ENCODE measurements around the gene CDC73.

DNA sequence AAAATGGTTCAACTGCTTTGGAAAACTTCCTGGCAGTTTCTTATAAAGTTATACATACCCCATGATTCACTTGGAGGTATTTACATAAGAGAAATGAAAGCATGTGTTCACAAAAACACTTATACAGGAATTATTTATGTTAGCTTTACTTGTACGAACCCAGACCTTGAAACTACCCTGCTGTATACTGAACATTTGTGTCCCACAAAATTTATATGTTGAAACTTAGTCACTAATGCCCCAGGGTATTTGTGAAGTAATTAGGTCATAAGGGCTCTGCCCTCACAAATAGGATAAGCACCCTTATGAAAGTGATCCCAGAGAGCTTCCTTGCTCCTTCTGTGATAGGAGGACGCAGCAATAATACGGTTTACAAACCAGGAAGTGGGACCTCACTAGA, 107.3 kb downstream of the CDC73 start:
- TF ChIP-seq, protein P1, sequence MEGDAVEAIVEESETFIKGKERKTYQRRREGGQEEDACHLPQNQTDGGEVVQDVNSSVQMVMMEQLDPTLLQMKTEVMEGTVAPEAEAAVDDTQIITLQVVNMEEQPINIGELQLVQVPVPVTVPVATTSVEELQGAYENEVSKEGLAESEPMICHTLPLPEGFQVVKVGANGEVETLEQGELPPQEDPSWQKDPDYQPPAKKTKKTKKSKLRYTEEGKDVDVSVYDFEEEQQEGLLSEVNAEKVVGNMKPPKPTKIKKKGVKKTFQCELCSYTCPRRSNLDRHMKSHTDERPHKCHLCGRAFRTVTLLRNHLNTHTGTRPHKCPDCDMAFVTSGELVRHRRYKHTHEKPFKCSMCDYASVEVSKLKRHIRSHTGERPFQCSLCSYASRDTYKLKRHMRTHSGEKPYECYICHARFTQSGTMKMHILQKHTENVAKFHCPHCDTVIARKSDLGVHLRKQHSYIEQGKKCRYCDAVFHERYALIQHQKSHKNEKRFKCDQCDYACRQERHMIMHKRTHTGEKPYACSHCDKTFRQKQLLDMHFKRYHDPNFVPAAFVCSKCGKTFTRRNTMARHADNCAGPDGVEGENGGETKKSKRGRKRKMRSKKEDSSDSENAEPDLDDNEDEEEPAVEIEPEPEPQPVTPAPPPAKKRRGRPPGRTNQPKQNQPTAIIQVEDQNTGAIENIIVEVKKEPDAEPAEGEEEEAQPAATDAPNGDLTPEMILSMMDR (IDR thresholded peaks at IDR 0.05), result no peak
- no peak for TF ChIP-seq POLR2A (IDR thresholded peaks at IDR 0.05)

All from heart left ventricle (tissue), 13 donors.